Myocyte (in vitro differentiated cells): ENCODE data around the gene CSH2. TPM values are rescaled to one million over a fixed set of nuclear protein-coding genes. Genes with fewer than 3 reads are reported as not detected.
"Not testable (repeated sequence)": the region's sequence is repeated elsewhere in the genome, so short reads cannot be mapped to it uniquely, and the experiment has no call there.

Experiments used
- DNase-seq: peaks from one replicate; pipeline ENCODE4 v3.0.0-alpha.2; 2012; ENCODE audit warnings: low read depth
- polyA plus RNA-seq: library from polyadenylated mRNA; unstranded; fragments of >200 nt; gene quantifications from one replicate; pipeline ENCODE4 v1.2.1, GENCODE V29; 2012; ENCODE audit warnings: missing spikeins
- total RNA-seq: library from RNA; depleted of rRNA; stranded (reverse); fragments of >200 nt; gene quantifications from 2 replicates; pipeline ENCODE4 v1.2.3, GENCODE V29; 2014

CSH2 gene
- not detected in 2 replicates for total RNA-seq
- not detected for polyA plus RNA-seq

DNA sequence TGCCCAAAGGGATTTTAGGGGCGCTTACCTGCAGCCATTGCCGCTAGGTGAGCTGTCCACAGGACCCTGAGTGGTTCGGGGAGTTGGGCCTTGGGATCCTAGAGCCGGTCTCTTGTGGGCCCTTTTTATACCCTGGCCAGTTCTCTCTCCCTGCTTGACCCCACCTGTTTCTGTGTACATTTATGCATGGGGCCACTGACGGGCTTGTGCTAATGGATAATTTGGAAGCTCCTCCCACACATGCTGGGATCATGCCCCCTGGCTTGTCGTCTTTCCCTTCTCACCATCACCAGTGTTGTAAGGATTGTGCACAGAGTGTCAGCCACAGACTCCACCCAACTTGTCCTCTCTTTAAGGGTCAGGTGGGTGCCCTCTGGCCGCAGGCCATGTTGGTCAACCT lies at the start of gene CSH2:
Gene CSH2 (minus strand): TSS at position 101 of the 400 bp plus-strand sequence. CDS start 63 bp downstream, at position 38.
- DNase-seq = not testable (repeated sequence)

DNA sequence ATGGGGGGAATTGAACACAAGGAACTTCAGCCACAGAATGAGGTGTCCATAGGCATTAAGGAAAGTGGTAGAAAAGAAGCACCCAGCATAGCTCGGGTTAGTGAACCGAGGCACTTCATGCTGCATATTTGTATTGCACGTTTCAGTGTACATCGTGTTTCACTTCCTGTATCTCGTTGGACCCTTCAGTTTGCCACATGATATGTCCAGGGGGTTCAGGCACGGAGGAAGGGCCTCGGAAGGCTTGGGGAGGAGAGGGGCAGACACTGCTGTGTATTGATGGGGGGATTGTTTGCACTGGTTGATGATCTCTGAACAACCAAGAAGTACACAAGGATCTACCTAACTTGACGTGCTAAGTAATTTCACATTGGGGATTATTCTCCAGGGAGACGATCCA lies 48.9 kb upstream of the CSH2 start:
- DNase-seq = not testable (repeated sequence)

DNA sequence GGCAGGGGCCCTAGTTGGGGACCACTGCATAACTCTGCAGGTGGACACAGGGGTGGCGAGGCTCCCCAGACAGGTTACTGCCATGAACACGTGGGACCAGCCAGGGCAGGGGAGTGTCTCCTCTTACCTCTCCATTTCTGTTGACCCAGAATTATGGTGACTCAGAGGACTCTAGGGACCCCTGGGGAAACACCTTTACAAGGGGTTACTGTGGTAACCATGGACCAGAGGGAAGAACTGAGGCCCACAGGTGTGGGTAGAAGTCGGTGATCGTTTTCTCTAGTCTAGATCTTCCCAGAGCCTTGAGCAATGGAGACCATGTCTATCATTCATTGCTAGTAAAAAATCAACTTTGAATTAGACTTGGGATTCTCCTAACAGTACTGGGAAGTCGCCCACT lies 47.3 kb upstream of the CSH2 start:
- DNase-seq = not testable (repeated sequence)

DNA sequence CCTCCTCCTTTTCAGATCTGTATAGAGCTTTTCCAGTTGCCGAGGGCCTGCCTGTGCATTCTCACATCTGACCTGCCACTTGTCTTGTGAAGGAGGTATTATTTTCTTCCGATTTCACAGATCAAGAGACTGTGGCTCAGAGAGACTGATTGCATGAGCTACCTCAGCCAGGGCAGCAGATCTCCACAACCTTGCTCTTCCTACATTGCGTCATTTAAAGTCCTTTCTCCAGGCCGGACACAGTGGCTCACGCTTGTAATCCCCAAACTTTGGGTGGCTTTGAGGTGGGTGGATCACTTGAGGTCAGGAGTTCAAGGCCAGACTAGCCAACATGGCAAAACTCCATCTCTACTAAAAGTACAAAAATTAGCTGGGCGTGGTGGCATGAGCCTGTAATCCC lies 46.6 kb upstream of the CSH2 start:
- not testable (repeated sequence) for DNase-seq

DNA sequence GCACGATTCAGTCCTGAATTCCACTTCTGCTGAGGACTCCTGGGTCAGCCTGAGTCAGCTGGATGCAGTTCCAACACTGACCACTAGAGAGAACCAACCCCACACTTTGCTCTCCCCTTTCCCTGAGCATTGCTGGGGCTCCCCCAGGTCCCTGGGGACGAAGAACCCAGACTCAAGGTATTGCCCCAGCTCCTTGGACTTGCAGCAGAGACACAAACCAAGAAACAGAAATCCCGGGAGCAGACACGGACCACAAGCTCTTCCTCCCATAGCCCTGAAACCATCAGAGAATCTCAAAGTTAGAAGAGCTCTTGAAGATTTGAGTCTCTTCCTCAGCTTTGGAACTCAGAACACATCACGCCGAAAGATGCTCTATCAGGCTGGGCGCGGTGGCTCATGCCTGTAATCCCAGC lies 45.8 kb upstream of the CSH2 start:
- DNase-seq = peak; percentile 74

DNA sequence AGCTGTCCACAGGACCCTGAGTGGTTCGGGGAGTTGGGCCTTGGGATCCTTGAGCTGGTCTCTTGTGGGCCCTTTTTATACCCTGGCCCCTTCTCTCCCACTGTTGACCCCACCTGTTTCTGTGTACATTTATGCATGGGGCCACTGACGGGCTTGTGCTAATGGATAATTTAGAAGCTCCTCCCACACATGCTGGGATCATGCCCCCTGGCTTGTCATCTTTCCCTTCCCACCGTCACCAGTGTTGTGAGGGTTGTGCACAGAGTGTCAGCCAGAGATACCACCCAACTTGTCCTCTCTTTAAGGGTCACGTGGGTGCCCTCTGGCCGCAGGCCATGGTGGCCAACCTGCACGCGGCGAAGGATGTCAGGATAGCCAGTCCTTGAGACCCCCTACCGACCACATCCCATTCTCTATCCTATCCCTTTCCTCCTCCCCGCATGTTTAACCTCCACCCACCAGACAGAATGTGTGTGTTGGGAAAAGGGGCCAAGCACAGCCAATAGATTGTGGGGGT lies 45.4 kb upstream of the CSH2 start, which contains the start of gene GH1:
Gene GH1 (minus strand): TSS at position 51 of the 517 bp plus-strand sequence. CDS start 63 bp downstream, outside the sequence.
- DNase-seq = not testable (repeated sequence)

DNA sequence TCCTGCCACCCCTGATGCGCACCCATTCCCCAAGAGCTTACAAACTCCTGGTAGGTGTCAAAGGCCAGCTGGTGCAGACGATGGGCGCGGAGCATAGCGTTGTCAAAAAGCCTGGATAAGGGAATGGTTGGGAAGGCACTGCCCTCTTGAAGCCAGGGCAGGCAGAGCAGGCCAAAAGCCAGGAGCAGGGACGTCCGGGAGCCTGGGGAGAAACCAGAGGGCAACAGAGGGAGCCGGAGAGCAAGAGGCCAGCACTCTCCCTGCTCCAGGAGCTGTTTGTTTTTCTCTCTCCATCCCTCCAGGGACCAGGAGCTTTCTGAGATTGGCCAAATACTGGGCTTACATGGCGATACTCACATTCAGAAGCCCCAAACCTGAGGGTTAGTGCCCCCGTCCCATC lies 44.8 kb upstream of the CSH2 start:
- peak; percentile 43 for DNase-seq

DNA sequence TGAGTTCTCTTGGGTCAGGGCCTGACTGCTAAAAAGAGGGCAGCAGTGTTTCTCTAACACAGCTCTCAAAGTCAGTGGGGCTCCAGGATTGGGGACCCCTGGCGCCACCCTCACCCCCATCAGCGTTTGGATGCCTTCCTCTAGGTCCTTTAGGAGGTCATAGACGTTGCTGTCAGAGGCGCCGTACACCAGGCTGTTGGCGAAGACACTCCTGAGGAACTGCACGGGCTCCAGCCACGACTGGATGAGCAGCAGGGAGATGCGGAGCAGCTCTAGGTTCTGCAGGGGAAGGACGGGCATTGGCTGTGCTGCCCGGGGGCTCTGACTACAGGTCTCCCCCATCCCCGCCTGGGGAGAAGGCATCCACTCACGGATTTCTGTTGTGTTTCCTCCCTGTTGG lies 44.2 kb upstream of the CSH2 start:
- DNase-seq = no peak

DNA sequence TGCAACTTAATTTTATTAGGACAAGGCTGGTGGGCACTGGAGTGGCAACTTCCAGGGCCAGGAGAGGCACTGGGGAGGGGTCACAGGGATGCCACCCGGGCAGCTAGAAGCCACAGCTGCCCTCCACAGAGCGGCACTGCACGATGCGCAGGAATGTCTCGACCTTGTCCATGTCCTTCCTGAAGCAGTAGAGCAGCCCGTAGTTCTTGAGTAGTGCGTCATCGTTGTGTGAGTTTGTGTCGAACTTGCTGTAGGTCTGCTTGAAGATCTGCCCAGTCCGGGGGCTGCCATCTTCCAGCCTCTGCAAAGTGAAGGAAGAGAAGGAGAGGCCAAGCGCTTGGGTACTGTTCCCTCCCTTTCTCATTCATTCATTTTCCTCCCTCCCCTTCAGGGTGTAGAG lies 43.7 kb upstream of the CSH2 start:
- DNase-seq = not testable (repeated sequence)

DNA sequence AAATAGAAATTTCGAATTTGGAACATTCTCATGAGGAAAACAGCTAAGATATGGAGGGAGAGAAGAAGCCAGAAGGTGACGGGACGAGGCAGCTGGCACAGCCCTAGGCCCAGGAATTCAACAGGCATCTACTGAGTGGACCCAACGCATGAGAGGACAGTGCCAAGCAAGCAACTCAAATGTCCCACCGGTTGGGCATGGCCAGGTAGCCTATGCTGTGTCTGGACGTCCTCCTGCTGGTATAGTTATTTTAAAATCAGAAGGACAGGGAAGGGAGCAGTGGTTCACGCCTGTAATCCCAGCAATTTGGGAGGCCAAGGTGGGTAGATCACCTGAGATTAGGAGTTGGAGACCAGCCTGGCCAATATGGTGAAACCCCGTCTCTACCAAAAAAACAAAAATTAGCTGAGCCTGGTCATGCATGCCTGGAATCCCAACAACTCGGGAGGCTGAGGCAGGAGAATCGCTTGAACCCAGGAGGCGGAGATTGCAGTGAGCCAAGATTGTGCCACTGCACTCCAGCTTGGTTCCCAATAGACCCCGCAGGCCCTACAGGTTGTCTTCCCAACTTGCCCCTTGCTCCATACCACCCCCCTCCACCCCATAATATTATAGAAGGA lies 43.2 kb upstream of the CSH2 start:
- DNase-seq = no peak

DNA sequence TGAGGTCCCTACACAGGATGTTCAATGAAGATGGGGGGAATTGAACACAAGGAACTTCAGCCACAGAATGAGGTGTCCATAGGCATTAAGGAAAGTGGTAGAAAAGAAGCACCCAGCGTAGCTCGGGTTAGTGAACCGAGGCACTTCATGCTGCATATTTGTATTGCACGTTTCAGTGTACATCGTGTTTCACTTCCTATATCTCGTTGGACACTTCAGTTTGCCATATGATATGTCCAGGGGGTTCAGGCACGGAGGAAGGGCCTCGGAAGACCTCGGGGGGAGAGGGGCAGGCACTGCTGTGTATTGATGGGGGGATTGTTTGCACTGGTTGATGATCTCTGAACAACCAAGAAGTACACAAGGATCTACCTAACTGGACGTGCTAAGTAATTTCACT lies 42.3 kb upstream of the CSH2 start:
- not testable (repeated sequence) for DNase-seq

DNA sequence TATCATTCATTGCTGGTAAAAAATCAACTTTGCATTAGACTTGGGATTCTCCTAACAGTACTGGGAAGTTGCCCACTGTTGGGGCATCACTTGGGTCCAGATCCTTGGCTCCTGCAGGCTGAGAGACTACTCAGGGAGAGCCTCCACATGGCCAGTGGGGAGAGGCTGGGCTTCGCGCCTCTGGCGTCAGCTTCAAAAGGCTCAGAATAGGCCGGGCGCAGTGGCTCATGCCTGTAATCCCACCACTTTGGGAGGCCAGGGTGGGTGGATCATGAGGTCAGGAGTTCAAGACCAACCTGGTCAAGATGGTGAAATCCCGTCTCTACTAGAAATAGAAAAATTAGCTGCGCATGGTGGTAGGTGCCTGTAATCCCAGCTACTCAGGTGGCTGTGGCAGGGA lies 41.0 kb upstream of the CSH2 start:
- DNase-seq = no peak

DNA sequence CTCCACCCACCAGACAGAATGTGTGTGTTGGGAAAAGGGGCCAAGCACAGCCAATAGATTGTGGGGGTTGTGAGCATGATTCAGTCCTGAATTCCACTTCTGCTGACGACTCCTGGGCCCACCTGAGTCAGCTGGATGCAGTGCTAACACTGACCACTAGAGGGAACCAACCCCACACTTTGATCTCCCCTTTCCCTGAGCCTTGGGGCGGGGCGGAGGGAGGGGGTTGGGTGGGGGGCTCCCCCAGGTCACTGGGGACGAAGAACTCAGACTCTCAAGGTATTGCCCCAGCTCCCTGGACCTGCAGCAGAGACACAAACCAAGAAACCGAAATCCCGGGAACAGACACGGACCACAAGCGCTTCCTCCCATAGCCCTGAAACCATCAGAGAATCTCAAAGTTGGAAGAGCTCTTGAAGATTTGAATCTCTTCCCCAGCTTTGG lies 38.2 kb upstream of the CSH2 start:
- DNase-seq = peak; percentile 31

DNA sequence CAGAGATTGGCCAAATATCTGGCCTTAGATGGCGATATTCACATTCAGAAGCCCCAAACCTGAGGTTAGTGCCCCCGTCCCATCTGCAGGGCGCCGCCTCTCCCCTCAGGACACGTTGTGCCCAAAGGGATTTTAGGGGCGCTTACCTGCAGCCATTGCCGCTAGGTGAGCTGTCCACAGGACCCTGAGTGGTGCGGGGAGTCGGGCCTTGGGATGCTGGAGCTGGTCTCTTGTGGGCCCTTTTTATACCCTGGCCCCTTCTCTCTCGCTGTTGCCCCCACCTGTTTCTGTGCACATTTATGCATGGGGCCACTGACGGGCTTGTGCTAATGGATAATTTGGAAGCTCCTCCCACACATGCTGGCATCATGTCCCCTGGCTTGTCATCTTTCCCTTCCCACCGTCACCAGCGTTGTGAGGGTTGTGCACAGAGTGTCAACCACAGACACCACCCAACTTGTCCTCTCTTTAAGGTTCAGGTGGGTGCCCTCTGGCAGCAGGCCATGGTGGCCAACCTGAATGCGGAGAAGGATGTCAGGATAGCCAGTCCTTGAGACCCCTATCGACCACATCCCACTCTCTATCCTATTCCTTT lies 37.7 kb upstream of the CSH2 start, which contains the start of gene CSHL1:
Gene CSHL1 (minus strand): TSS at position 218 of the 595 bp plus-strand sequence. CDS start 62 bp downstream, at position 156.
- no peak for DNase-seq

DNA sequence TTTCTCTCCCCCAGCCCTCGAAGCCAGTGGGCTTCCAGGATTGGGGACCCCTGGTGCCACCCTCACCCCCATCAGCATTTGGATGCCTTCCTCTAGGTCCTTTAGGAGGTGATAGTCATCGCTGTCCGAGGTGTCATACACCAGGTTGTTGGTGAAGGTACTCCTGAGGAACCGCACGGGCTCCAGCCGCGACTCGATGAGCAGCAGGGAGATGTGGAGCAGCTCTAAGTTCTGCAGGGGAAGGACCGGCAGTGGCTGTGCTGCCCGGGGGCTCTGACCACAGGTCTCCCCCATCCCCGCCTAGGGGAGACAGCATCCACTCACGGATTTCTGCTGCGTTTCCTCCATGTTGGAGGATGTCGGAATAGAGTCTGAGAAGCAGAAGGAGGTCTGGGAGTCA lies 36.6 kb upstream of the CSH2 start:
- DNase-seq = no peak

DNA sequence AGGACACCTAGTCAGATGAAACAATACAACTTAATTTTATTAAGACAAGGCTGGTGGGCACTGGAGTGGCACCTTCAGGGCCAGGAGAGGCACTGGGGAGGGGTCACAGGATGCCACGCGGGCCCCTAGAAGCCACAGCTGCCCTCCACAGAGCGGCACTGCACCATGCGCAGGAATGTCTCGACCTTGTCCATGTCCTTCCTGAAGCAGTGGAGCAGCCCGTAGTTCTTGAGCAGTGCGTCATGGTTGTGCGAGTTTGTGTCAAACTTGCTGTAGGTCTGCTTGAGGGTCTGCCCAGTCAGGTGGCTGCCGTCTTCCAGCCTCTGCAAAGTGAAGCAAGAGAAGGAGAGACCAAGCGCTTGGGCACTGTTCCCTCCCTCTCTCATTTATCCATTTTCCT lies 36.1 kb upstream of the CSH2 start:
- DNase-seq = not testable (repeated sequence)

DNA sequence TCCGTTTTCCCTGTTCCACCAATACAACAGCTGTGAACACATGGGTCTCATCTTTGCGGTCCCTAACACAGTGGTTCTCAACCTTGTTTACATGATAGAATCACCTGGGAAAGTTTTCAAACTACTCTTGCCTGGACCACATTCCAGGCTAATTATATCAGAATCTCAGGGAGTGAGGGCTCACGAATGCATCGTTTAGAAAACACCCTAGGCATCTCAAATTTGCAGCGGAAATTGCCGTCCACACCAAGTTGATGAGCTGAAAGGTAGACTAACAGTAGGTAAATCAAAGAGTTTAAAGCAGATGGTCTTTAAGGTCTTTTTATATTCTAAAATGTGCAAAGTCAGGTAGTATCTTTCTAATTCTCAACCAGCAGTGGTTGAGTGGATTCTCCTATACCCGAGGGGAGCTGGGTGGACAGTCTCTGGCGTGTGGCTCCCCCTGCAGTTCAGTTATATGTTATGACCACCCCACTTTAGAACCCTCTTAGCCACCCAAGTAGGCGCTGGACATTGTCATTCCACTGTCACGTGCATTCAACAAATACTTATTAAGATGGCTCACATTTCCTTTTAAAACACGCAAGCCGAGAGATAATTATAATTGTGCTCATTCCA lies 33.8 kb upstream of the CSH2 start:
- peak; percentile 13 for DNase-seq

DNA sequence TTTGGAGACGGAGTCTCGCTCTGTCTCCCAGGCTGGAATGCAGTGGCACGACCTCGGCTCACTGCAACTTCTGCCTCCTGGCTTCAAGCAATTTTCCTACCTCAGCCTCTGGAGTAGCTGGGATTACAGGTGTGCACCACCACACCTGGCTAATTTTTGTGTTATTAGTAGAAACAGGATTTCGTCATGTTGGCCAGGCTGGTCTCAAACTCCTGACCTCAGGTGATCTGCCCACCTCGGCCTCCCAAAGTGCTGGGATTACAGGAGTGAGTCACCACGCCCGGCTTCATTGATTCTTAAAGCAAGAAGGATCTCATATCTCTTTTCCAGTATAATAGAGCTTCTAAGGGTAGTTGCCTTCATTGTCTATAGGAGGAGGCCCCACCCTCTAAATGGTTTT lies 31.3 kb upstream of the CSH2 start:
- DNase-seq = not testable (repeated sequence)

DNA sequence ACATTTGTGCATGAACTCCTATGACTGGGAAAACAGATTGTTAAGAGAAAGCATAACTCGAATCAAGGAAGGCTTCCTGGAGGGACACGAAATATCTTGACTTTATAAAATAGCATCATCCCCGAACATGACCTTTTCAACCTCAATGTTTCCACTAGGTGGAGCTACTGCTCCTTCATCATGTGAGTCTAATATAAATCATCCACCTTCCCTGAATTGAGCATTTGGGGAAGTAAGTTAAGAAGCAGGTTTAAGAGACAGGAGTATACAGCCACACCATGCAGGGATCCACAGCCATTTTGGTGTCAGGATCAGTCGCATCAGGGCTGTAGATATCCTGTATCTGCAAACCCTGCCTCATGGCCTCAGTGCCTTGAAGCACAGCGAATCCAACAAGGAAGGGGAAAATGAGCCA lies 30.3 kb upstream of the CSH2 start:
- DNase-seq = peak; percentile 11

DNA sequence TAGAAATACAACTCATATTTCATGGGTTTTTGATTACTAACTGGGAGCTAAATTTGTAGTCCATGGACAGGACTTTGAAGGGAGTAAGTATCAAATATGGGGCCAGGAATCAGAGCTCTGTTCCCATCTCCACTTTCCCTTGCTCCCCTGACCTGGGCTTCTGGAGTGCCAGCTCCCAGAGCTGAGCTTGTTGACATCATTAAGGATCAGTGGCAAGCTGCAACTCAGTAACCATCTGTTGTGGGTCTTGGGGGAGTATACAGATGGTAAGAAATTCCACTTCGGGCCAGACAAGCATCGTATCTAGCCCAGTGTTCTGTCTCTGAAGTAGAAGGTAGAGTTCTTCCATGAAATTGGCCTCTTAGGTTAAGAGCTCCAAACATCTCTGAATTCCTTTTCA lies 28.5 kb upstream of the CSH2 start:
- peak; percentile 14 for DNase-seq

DNA sequence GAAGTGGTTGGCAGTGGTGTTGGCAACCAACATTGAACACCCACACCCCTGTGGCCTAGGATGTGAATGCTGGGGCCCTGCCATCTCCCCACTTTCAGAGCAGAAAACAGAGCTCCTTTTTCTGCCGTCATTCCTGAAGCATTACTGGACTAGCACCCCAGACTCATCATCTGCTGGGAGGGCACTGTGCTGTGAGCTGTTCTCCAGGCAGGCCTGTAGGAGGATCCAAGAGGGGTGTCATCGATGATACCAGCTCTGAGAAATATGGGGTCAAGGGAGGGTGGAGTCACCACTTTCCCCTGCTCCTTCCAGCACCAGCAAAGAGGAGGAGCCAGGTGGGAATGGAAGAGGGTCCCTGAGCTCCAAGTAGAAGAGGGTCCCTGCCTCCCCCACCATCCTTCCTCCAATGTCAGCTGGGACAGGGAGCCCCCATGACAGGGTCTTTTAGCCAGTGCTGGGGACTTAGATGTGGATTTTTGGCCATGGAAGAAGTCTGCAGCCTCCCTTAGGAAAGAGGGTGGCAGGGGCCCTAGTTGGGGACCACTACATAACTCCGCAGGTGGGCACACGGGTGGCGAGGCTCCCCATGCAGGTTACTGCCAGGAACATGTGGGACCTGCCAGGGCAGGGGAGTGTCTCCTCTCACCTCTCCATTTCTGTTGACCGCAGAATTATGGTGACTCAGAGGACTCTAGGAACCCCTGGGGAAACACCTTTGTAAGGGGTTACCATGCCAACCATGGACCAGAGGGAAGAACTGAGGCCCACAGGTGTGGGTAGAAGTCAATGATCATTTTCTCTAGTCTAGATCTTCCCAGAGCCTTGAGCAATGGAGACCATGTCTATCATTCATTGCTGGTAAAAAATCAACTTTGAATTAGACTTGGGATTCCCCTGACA lies 25.7 kb upstream of the CSH2 start:
- not testable (repeated sequence) for DNase-seq
